Germinal center (tissue), 1 donor: ENCODE data around the gene ANGPTL7.
"Not testable (repeated sequence)": the region's sequence is repeated elsewhere in the genome, so short reads cannot be mapped to it uniquely, and the experiment has no call there.

Experiments used
- DNase-seq: peaks from one replicate; pipeline ENCODE4 v3.0.0; 2012; ENCODE audit warnings: mixed read lengths, low spot score

Gene ANGPTL7

DNA sequence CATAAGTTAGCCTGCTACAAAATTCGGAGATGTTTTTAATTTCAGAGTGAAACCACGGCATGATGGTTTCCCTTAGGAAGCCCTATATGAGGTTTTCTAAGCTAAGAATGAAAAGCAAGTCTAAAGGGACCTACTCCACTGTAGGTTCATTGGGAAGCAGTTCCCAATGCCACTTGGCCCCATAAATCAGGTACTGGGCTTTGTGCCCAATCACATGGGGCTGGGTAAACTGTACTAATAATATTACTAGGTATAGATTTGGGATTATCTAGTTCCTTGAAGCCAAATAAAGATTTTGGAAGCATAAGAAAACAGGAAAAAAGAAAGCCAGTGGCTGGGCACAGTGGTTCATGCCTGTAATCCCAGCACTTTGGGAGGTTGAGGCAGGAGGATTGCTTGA, 19.1 kb upstream of the ANGPTL7 start:
- no peak for DNase-seq

DNA sequence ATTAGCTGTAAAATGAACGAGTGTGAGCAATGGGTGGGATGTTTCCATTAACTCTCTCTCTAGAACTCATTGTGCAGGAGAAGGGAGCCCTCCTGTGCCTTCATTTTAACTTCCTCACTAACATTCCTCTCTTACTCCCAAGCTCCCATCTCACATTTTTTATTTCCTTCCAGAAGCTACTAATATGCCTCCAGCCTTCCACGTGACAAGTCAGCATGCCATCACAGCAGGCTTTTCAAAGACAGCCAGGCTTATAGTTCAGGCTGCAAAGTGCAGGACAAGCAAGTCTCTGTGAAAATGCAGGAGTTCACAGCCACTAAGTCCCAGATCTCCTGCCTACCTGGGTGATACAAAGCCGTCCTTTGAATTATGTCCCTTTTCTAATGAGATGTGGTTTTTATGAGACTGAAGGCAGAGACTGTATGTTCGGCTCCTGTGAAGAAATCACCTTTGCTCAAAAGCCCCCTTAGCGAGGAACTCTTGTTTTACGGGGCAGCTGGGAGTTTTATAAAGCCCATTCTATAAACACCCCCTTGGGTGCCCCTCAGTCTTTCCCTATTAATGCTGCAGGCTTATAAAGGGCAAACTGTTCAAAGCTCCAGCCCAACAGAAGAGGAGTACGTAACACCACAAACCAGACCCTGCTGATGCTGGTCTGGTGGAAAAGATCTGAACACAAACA, 14.8 kb upstream of the ANGPTL7 start:
- DNase-seq, result no peak

DNA sequence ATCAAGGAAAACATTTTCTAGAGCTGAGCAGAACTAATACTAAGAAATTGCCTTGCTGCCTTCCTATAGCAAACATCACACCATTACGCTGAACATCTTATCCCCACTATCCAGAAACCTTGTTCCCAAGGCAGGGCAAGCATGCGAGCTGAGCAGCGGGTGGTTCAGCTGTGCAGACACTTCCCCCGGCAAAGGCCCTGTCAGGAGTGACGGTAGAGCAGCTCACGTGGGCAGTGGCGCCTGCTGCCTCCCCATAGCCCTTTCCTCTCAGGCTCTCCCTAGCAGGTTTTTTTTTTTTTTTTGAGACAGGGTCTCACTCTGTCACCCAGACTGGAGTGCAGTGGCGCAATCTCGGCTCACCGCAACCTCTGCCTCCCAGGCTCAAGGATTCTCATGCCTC, 13.7 kb upstream of the ANGPTL7 start:
- no peak for DNase-seq

DNA sequence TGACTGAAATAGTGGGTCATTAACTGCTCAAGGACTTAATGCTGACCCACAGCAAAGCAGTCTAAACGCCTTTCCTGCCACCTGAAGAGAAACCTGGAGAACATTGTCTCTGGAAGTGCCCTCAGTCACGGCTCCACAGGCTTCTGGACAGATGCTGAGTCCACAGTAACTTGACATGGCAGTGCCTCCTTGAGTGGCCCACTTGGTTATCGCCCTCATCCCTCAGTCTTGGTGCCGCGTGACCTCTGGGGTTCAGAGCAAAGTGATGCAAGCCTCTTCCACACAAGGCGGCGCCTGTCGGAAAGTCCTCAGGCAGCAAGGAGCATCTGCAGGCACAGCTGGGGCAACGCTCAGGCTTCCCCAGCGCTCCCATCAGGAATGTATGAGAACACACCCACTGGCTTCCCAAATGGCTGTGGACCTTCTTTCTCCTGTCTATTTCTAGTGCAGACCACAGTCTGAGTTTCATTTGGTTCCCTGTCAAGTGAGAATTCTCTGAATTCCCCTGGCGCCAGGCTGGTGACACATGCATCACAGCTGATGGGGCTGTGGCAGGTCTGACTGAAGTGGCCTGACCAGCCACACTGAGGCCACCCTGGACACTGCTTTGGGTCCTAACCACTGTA, 13.0 kb upstream of the ANGPTL7 start:
- no peak for DNase-seq

DNA sequence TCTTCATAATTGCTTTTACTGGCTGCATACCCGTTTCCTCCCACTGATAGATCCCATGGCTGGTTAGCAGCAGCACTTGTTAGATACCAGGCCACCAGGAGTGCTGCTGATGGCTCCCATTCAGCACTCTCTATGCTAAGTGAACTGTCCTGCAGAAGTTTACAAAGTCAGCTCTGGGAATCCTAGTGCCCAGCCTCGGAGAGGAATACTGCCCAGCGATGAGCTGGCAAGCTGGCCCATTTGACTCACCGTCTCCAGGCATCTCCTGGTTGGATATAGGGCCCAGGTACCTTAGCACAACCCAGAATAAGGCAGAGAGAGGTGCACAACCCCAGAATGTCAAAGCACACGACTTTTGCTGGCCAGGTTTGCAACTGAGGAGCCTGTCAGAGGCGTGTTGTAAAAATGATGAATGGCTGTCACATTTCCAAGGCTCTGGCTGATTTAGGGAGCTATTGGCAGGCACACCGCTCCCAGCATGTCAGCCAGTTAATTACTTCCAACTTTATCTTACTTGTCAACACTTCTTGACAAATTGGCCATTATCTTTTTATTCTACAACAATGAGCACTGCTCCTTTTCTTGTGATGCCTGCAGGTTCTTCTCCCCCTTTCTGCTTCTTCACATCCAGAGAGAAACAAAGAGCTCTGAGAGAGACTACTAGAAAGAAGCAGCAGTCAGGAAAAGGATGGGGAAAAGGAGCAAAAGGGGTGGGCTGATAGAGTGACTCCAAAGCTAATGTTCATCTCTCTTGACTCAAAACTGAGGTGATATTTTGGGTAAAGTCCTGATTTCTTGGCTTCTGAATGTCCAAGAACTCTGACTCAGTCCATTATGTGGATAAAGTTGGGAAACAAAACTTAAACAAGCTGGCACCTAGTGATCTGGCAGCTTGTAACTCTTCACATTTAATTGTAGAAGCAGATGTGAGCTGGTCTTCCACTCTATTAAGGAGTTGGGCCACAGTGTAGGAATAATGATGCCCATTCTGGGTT, 10.8 kb upstream of the ANGPTL7 start:
- DNase-seq, result no peak

DNA sequence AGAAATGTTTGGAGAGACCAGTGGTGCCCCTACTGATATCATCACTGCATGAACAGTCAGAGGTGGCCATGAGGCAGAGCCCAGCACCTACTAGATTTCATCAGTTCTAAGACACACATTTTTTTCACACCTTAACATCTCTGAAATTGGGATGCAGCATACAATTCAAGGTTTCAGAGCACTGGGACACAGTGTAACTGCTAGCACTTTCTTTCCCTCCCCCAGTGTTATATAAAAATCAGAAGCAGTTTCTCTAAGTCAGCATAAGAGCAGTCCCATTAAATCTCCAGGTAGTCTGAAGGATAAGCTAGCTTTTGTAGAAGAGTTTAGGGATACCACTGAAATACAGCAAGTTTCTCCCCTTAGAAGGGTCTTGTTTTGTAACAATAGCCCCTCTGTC, 10.0 kb upstream of the ANGPTL7 start:
- DNase-seq, result no peak

DNA sequence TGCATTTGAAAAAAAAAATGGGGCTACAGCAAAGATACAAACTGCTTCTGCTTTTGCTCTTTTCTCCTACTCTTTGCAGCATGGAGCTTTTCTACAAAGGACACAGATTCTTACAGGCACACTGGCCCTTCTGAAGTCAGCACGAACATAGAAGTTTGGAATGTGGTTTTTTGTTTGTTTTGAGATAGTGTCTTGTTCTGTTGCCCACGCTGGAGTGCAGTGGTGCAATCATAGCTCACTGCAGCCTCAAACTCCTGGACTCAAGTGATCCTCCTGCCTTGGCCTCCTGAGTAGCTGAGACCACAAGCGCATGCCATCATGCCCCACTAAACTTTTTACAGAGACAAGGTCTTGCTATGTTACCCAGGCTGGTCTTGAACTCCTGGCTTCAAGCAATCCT, 9.4 kb upstream of the ANGPTL7 start:
- DNase-seq, result not testable (repeated sequence)

DNA sequence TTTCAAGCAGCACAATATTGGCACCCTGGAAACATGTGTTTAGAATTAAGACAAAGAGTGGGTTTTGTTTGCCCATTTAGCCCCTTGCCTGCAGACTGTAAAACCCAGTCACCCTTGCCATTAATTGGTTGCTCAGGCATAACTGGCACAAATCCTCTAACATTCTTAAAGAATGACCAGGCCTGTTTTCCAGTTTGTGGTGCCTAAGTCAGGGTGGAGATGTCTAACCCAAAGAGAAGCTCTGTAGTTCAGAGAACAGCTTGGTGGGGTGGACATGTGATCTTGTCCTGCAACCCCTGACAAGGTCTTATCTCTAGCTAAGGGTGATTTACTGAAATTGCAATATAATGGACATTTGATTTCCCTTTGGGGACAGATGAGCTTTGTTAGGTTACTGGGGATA, 8.8 kb upstream of the ANGPTL7 start:
- no peak for DNase-seq

DNA sequence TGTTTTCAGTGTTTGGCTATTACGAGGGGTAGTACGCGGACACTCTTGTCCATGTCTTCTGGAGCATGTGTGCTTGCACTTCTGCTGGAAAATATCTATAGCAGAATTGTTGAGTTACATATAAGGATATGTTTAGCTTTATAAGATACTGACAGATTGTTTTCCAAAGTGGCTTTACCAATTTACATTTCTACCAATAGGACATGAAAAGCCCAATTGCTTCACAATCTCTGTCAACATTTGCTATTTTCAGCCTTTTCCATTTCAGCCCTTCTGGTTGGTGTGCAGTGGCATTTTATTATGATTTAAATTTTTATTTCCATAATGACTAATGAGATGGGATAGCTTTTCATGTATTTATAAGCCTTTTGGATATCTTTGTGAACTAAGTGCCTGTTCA, 6.3 kb upstream of the ANGPTL7 start:
- DNase-seq, result no peak

DNA sequence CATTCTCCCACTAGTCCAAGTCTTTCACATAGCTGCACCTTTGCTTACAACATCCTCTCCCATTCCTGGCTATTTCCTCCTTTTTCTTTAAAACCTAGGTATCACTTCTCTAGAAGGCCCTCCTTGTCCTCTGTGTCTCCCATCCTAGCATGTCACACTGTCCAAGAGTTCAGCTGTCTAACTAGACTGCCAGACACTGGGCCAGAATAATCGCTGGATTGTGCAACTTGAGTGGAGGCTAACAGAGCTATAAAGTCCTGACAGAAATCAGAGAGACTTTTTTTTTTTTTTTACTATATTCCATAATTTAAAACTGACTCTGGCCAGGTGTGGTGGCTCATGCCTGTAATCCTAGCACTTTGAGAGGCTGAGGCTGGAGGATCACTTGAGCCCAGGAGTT, 4.2 kb upstream of the ANGPTL7 start:
- DNase-seq, result no peak

DNA sequence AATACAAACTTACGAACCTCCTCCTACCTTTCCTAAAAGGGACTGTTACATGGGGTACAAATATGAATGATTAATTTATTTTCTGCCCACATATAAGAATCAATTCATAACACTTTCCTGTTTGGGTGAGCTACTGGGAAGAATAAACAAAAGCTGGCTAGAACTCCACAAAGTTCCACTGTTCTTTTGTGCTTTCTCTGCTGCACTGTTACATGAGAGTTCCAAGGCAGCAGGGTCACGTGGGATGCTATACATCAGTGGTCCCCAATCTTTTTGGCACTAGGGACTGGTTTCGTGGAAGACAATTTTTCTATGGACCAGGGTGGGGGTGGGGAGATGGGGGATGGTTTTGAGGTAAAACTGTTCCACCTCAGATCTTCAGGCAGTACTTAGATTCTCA, 2.2 kb upstream of the ANGPTL7 start:
- DNase-seq, result no peak

DNA sequence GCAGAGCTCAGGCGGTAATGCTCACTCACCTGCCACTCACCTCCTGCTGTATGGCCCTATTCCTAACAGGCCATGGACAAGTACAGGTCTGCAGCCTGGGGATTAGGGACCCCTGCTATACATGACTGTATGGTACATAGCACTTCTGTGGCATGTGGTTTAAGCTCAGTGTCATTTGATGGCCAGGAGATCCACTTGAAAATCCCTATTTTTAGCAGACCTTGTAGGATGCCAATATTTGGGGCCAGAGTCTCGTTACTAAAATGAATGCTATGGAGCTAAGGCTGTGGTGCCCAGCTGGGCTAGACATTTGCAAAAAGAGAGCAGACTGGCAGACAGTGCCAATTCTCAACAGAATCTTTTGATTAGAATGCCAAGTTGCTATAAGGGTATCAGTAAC, 1.7 kb upstream of the ANGPTL7 start:
- DNase-seq, result no peak

DNA sequence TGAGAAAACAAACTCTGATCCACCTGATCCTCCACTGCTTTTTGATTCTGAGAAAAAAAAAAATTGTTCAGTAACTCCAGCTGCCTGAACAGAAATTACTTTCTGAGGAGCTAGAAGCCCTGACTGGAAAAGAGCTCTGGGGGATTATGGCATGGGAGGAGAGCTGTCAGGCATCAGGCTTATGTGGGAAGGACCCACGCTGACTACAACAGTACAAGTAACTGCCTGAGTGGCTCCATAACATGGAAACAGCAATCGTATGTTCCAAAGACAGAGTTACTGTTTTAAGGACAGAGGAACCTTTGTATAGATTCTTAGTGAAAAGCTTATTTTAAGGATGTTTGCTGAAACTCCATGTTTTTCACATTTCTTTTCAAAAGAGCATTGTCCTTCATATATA, 1.2 kb upstream of the ANGPTL7 start:
- no peak for DNase-seq

DNA sequence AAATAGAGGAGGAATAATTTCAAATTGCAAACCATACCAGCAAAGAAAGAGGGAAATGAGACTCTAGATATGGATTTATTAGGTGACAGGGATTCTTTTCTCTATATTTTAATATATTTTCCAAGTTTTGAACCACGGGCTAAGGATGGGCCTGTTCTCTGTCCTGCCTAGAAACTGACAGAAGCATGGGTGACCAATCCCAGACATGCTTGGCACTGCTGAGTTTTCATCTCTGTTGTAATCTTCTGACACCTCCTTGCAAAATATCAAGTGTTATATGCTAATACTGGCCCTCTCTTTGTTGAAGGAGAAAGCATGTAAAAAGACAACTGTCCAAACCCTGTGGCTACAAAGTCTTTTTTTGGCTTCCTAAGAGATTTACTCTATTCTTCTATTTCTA, 774 bp upstream of the ANGPTL7 start:
- DNase-seq, result no peak

DNA sequence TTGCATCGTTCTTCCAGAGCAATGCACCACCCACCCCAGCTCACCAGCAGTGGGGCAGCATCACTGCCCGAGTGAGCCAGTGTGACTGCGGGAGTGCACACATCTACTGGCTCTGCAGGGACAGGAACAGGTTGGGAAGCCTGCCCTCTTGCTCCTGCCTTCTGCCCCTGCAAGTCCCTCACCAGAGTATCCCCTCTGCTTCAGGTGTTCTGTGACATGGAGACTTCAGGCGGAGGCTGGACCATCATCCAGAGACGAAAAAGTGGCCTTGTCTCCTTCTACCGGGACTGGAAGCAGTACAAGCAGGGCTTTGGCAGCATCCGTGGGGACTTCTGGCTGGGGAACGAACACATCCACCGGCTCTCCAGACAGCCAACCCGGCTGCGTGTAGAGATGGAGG, 4.2 kb downstream of the ANGPTL7 start:
- no peak for DNase-seq

DNA sequence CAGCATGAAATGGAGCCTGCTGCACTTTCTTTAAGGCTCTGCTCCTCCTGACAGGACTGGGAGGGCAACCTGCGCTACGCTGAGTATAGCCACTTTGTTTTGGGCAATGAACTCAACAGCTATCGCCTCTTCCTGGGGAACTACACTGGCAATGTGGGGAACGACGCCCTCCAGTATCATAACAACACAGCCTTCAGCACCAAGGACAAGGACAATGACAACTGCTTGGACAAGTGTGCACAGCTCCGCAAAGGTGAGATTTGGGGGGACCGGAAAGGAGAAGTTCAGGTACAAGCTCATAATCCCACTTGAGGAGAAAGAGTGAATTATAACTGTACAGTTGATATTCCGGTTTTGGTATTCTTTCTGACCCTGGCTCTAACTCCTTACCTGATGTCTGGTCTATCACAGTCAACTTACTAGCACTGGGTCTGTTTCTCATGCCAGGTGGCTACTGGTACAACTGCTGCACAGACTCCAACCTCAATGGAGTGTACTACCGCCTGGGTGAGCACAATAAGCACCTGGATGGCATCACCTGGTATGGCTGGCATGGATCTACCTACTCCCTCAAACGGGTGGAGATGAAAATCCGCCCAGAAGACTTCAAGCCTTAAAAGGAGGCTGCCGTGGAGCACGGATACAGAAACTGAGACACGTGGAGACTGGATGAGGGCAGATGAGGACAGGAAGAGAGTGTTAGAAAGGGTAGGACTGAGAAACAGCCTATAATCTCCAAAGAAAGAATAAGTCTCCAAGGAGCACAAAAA, 5.4 kb downstream of the ANGPTL7 start:
- no peak for DNase-seq

DNA sequence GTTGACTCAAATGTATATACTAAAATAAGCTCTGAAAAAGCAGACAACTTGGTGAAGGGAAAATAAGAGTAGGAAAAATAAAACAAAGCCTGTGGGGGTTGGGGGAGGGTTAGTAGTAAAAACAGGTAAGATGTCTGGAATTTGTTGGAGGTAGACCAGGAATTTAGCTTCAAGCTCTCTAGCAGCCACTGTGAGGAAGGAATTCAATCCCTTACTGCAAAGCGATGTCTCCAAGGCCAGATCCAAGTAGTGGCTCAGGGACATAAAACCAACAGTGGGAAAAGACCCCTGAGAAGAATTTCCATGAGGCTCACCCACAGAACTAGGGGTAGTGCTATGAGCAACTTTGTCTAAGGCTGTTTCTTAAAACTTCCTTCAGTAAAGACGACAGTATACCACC, 7.8 kb downstream of the ANGPTL7 start:
- no peak for DNase-seq

DNA sequence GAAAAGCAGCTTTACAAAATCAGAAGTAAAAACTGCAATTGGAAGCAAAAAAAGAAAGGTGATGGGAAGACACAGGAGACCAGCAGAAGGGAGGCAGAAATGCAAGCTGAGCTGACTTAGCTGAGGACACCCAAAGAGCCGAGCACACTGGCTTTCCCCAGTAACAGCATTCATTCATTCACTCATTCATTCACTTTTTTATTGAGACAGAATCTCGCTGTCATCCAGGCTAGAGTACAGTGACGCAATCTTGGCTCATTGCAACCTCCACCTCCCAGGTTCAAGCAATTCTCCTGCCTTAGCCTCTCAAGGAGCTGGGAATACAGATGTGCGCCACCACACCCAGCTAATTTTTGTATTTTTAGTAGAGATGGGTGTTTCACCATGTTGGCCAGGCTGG, 8.2 kb downstream of the ANGPTL7 start:
- no peak for DNase-seq

DNA sequence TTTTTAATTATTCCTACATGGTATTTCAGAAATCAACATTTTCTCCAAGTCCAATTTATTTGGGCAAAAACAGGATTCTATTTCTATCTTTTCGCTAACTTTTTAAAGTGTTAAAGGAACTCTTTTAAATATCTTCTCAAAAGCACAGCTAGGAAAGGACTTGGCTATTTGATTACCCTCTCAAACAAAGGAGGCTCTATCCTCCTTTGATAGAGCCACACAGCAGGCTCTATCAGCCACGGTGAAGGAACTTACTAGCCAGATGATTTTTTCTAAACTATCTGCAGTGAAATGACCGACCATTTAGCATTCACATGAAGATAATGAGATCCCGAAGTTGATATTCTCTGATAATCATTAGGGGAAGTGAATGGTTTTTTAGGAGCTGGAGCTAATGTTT, 9.1 kb downstream of the ANGPTL7 start:
- DNase-seq, result no peak

DNA sequence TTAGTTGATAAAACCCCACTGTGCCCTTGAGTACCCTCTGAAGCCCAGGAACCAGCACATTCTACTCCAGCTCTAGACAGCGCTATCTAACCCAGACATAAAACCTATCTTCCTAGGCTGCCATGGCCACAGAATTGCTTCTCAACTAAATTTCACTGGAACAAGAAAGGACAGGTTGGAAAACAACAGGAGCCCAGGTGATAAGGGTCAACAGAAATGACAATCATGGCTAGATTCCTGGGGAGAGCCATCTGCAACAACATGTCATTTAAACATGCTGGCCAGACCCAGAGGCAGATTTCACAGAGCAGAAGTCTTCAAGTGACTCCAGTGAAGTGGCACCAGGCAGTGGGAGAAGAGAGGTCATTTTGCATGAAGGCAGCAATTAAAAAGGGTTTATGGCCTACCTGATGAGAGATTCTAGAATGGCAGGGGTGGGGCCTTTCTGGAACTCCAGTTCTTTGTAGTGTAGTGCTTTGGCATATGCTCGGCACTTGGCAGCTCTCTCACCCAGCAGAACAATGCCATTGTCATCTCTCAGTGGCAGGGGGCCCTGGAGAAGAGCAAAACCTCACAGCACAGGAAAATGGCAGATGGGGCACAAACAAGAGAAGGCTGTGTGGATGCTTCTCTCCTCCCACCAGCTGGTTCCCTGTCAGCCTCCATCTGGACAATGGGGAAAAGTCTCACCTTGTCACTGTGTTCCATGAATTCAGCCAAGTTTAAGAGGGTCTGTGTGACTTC, 9.9 kb downstream of the ANGPTL7 start:
- DNase-seq, result no peak

DNA sequence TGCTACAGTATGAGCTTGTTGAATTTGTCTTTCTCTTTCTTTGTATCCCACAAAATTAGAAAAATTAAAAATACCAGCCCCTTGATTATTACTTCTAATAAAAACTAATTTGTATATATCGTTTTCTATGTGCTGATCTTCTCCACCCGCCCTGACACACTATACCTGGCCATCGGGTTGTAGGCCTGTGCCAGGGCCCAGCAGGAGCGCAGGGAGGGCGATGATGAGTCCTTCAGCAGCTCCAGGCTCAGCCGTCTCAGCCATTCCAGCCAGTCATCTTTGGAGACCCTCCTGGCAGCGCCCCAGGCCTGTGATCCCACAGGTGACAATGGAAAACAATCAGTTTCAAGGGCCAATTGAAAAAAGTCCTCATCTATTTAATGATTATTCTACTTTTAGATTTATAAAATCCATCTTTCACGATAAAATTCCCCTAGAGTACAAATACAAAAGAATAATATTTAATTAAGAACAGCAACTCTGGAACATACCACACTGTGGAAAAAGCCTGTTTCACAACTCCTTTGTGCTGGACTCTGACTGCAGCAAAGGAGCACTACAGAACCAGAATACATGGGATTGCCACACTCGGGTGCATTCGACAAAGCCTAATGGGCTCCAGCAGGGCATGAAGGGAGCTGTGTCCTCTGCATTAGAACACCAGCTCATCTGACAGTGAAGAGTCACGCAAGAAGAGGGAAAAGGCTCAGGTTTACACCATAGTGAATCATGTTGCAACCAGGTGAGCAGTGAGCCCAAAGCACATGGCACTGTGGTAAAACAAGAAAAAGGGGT, 15.4 kb downstream of the ANGPTL7 start:
- DNase-seq, result no peak
